Measurements from ENCODE around the gene C5orf47.
"Not testable (repeated sequence)": the region's sequence is repeated elsewhere in the genome, so short reads cannot be mapped to it uniquely, and the experiment has no call there.

C5orf47 gene

GRCh38 chr5:173969167-173970049 lies 19.6 kb upstream of the C5orf47 start:
- DNase-seq = peak in 1 of 56 donors; percentile 11

- DNase-seq = peak in 8 of 56 donors; percentile 16 to 52 (median 34)
Observed at GRCh38 chr5:173970878-173971650, 17.9 kb upstream of the C5orf47 start.

GRCh38 chr5:173971681-173972345 lies 17.2 kb upstream of the C5orf47 start:
- peak in 1 of 56 donors; percentile 5 for DNase-seq

- DNase-seq = no peak
Observed at GRCh38 chr5:173972607-173972924, 16.4 kb upstream of the C5orf47 start.

- peak in 54 of 56 donors; percentile 40 to 94 (median 76) for DNase-seq
Observed at GRCh38 chr5:173972925-173973615, 15.9 kb upstream of the C5orf47 start.

GRCh38 chr5:173973616-173973969 lies 15.4 kb upstream of the C5orf47 start:
- peak in 16 of 56 donors; percentile 27 to 84 (median 60) for DNase-seq

GRCh38 chr5:173974688-173975239 lies 14.2 kb upstream of the C5orf47 start:
- no peak for DNase-seq

- DNase-seq = no peak
Observed at GRCh38 chr5:173981185-173981761, 7.7 kb upstream of the C5orf47 start.

- DNase-seq = peak in 1 of 56 donors; percentile 6
Observed at GRCh38 chr5:173984218-173984617, 4.8 kb upstream of the C5orf47 start.

- no peak for DNase-seq
Observed at GRCh38 chr5:173989432-173990082, 587 bp downstream of the C5orf47 start.

GRCh38 chr5:173997331-173997730 lies 8.4 kb downstream of the C5orf47 start:
- no peak for DNase-seq

GRCh38 chr5:173998531-173998930 lies 9.6 kb downstream of the C5orf47 start:
- DNase-seq = no peak

- no peak for DNase-seq
Observed at GRCh38 chr5:174000076-174000475, 11.1 kb downstream of the C5orf47 start.

- no peak for DNase-seq
Observed at GRCh38 chr5:174003795-174004194, 14.8 kb downstream of the C5orf47 start.

GRCh38 chr5:174008922-174009321 lies 20.0 kb downstream of the C5orf47 start:
- no peak for DNase-seq

- no peak for DNase-seq
Observed at GRCh38 chr5:174010365-174010764, 21.4 kb downstream of the C5orf47 start.

GRCh38 chr5:174011441-174011840 lies 22.5 kb downstream of the C5orf47 start:
- no peak for DNase-seq

GRCh38 chr5:174020069-174020927 lies 31.3 kb downstream of the C5orf47 start:
- DNase-seq = not testable (repeated sequence)

GRCh38 chr5:174020928-174021304 lies 31.9 kb downstream of the C5orf47 start:
- DNase-seq = no peak
